DOHH2 (cell line): ENCODE results near the gene CENPN.

Experiments
- H3F3A ChIP-seq: fragments of 200-600 bp; sonication (generic), shearing (Covaris generic); 2 replicates; pipeline ENCODE4 v1.6.0; 2016; ENCODE audit warnings: antibody characterized with exemption, mild to moderate bottlenecking; ENCODE audit not compliant: control insufficient read depth, insufficient read depth
- H3K27ac ChIP-seq: fragments of 200-600 bp; sonication (generic); 2 replicates; pipeline ENCODE4 v1.5.1; 2014; ENCODE audit warnings: low read depth, mild to moderate bottlenecking, low read length, moderate library complexity
- H3K27me3 ChIP-seq: fragments of 200-600 bp; sonication (generic); 2 replicates; pipeline ENCODE4 v1.6.1; 2014; ENCODE audit warnings: mild to moderate bottlenecking, low read length, mixed read lengths; ENCODE audit not compliant: control insufficient read depth
- H3K36me3 ChIP-seq: fragments of 200-600 bp; sonication (generic); 2 replicates; pipeline ENCODE4 v1.6.1; 2014; ENCODE audit warnings: mild to moderate bottlenecking, low read length, moderate library complexity, mixed read lengths; ENCODE audit not compliant: control insufficient read depth
- H3K4me1 ChIP-seq: fragments of 200-600 bp; sonication (generic); 2 replicates; pipeline ENCODE4 v1.6.1; 2014; ENCODE audit warnings: mild to moderate bottlenecking, low read length, mixed read lengths; ENCODE audit not compliant: control insufficient read depth
- H3K4me2 ChIP-seq: fragments of 200-600 bp; sonication (generic); 2 replicates; pipeline ENCODE4 v1.6.0; 2014; ENCODE audit warnings: mild to moderate bottlenecking, low read length, moderate library complexity
- H3K4me3 ChIP-seq: fragments of 200-600 bp; sonication (generic); 2 replicates; pipeline ENCODE4 v1.5.1; 2014; ENCODE audit warnings: mild to moderate bottlenecking, low read length, mixed read lengths
- H3K79me2 ChIP-seq: fragments of 200-600 bp; sonication (generic); 2 replicates; pipeline ENCODE4 v1.6.1; 2014; ENCODE audit warnings: mild to moderate bottlenecking, low read length, mixed read lengths; ENCODE audit not compliant: control insufficient read depth
- H3K9me2 ChIP-seq: fragments of 200-600 bp; sonication (generic); replicated peaks from 2 replicates; pipeline ENCODE4 v1.6.1; 2014; ENCODE audit warnings: mild to moderate bottlenecking, low read length, mixed read lengths; ENCODE audit not compliant: control insufficient read depth
- H3K9me3 ChIP-seq: fragments of 200-600 bp; sonication (generic); 2 replicates; pipeline ENCODE4 v1.6.1; 2014; ENCODE audit warnings: antibody characterized with exemption, low read length, mixed read lengths; ENCODE audit not compliant: control insufficient read depth, insufficient read depth
- H4K20me1 ChIP-seq: fragments of 200-600 bp; sonication (generic); 2 replicates; pipeline ENCODE4 v1.6.0; 2014; ENCODE audit warnings: low read depth, mild to moderate bottlenecking, antibody characterized with exemption, low read length, moderate library complexity; ENCODE audit not compliant: control insufficient read depth, insufficient read depth
- EZH2phosphoT487 ChIP-seq: fragments of 200-600 bp; sonication (generic); IDR thresholded peaks from 2 replicates; pipeline ENCODE4 v1.6.1; 2017; ENCODE audit warnings: borderline replicate concordance, mild to moderate bottlenecking, antibody characterized with exemption, low read length, moderate library complexity, mixed read lengths
- TF ChIP-seq, protein P1 (sequence below): fragments of 200-600 bp; sonication (generic); IDR thresholded peaks from one replicate; pipeline ENCODE4 v1.5.1; 2014; ENCODE audit warnings: antibody characterized with exemption, mild to moderate bottlenecking, low read depth, low read length; ENCODE audit not compliant: poor library complexity, severe bottlenecking

Gene CENPN

GRCh38 chr16:80992676-80993293 is 14.2 kb upstream of the CENPN start:
- peaks cover 45% of the 10 kb centered on the region for H3K36me3 ChIP-seq
- H3K4me3 ChIP-seq, result no peak overlapping the region
- H3K4me2 ChIP-seq, result no peak overlapping the region
- H3K79me2 ChIP-seq, result peaks cover 76% of the 10 kb centered on the region
- no peak overlapping the region for H3K27ac ChIP-seq
- no peaks in the 10 kb centered on the region for H3K9me3 ChIP-seq
- H3K9me2 ChIP-seq, result no peaks in the 10 kb centered on the region
- H4K20me1 ChIP-seq, result peaks cover 3% of the 10 kb centered on the region; the same call in 1 of the 2 replicates
- H3F3A ChIP-seq, result peaks cover 9% of the 10 kb centered on the region; the same call in 1 of the 2 replicates
- peaks cover 27% of the 10 kb centered on the region for H3K4me1 ChIP-seq
- H3K27me3 ChIP-seq, result no peaks in the 10 kb centered on the region
- TF ChIP-seq EZH2phosphoT487, result no peak
- TF ChIP-seq, protein P1, sequence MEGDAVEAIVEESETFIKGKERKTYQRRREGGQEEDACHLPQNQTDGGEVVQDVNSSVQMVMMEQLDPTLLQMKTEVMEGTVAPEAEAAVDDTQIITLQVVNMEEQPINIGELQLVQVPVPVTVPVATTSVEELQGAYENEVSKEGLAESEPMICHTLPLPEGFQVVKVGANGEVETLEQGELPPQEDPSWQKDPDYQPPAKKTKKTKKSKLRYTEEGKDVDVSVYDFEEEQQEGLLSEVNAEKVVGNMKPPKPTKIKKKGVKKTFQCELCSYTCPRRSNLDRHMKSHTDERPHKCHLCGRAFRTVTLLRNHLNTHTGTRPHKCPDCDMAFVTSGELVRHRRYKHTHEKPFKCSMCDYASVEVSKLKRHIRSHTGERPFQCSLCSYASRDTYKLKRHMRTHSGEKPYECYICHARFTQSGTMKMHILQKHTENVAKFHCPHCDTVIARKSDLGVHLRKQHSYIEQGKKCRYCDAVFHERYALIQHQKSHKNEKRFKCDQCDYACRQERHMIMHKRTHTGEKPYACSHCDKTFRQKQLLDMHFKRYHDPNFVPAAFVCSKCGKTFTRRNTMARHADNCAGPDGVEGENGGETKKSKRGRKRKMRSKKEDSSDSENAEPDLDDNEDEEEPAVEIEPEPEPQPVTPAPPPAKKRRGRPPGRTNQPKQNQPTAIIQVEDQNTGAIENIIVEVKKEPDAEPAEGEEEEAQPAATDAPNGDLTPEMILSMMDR, result no peak

DNA sequence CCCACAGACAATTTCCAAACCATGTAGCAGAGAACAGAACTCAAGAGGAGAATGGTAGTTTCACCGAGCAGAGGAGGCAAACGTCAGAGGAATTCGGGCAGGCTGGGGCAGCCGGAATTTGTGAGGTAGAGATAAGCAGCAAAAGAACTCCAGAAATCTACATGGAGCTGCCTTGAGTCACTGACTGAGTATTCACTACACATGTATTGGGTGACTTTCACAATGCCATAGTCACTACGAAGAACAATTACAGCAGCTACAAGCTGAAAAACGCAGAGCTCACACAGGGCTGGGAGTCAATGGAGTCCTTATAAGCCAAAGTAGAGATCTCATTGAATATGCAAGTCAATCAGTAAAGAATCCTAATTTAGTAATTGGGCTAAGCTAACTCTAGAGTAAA is 13.7 kb upstream of the CENPN start:
- Histone ChIP-seq H3K27ac (no peak overlapping the region), H3K4me3 (no peak overlapping the region), H3K9me3 (no peaks in the 10 kb centered on the region), H3K9me2 (no peaks in the 10 kb centered on the region), H3K36me3 (peaks cover 42% of the 10 kb centered on the region), H3K4me2 (no peak overlapping the region), H3K27me3 (no peaks in the 10 kb centered on the region), H3K4me1 (peaks cover 32% of the 10 kb centered on the region), H3K79me2 (peaks cover 78% of the 10 kb centered on the region), H3F3A (peaks cover 10% of the 10 kb centered on the region; the same call in 1 of the 2 replicates), H4K20me1 (peaks cover 3% of the 10 kb centered on the region; the same call in 1 of the 2 replicates)
- TF ChIP-seq EZH2phosphoT487, result no peak
- TF ChIP-seq, protein P1, result no peak

GRCh38 chr16:80993834-80994233 is 13.2 kb upstream of the CENPN start:
- Histone ChIP-seq H3F3A (peaks cover 10% of the 10 kb centered on the region; the same call in 1 of the 2 replicates), H3K4me2 (no peak overlapping the region), H4K20me1 (peaks cover 3% of the 10 kb centered on the region; the same call in 1 of the 2 replicates), H3K4me1 (peaks cover 38% of the 10 kb centered on the region), H3K27ac (no peak overlapping the region), H3K79me2 (peaks cover 83% of the 10 kb centered on the region), H3K36me3 (peaks cover 42% of the 10 kb centered on the region), H3K9me3 (no peaks in the 10 kb centered on the region), H3K27me3 (no peaks in the 10 kb centered on the region), H3K9me2 (no peaks in the 10 kb centered on the region), H3K4me3 (no peak overlapping the region)
- TF ChIP-seq, protein P1, result no peak
- TF ChIP-seq EZH2phosphoT487, result no peak
